Measurements from ENCODE around the gene PARP16.

GRCh38 chr15:65277015-65277414, 9.7 kb downstream of the PARP16 start:
- TF ChIP-seq CTCF (IDR thresholded peaks at IDR 0.05; ENCODE audit: low read depth, low read length): no peak
- TF ChIP-seq POLR2A (IDR thresholded peaks at IDR 0.05; ENCODE audit: extremely low read depth, insufficient read length): no peak
- TF ChIP-seq MYC (IDR thresholded peaks at IDR 0.05; ENCODE audit: low read depth, low read length): no peak
